Mesenteric fat pad (tissue), 1 donor: ENCODE results near the gene HAUS8. TPM values are rescaled to one million over a fixed set of nuclear protein-coding genes. Genes with fewer than 3 reads are reported as not detected.
"Not testable (repeated sequence)": the region's sequence is repeated elsewhere in the genome, so short reads cannot be mapped to it uniquely, and the experiment has no call there.

Experiments used
- DNase-seq: peaks from one replicate; pipeline ENCODE4 v3.0.0-alpha.2; 2020; ENCODE audit warnings: low spot score
- total RNA-seq: library from RNA; stranded (reverse); fragmentation: NEBNext Ultra II Directional; extraction: Animal tissue kit (Norgen Biotek cat#: 25700); gene quantifications from one replicate; pipeline ENCODE4 v1.2.1, GENCODE V29; 2021
- donor health status: DM: yes; HTN: yes; CAD: no.

HAUS8 gene
- total RNA-seq, 1 donor from 2014 or later: 7.2 TPM

GRCh38 chr19:17036640-17037039, 38.6 kb downstream of the HAUS8 start:
- DNase-seq: no peak

- DNase-seq: no peak
These were observed 39.3 kb downstream of the HAUS8 start for GRCh38 chr19:17035842-17036424.

GRCh38 chr19:17031741-17032140, 43.5 kb downstream of the HAUS8 start:
- no peak for DNase-seq

- DNase-seq: no peak
These were observed 47.7 kb downstream of the HAUS8 start for GRCh38 chr19:17027535-17027975.

- DNase-seq: no peak
These were observed 48.3 kb downstream of the HAUS8 start, which contains the start of gene CPAMD8 for GRCh38 chr19:17026706-17027534. TSS of gene CPAMD8 (minus strand) at chr19:17026810. CDS start at chr19:17026642, 168 bp downstream.

GRCh38 chr19:17025991-17026658, 49.1 kb downstream of the HAUS8 start:
- no peak for DNase-seq

- DNase-seq: no peak
These were observed 49.9 kb downstream of the HAUS8 start for GRCh38 chr19:17025361-17025760.

- not testable (repeated sequence) for DNase-seq
These were observed 50.3 kb downstream of the HAUS8 start for GRCh38 chr19:17024941-17025340.

- no peak for DNase-seq
These were observed 51.4 kb downstream of the HAUS8 start for GRCh38 chr19:17023805-17024204.

GRCh38 chr19:17022738-17023137, 52.5 kb downstream of the HAUS8 start:
- DNase-seq: no peak

- DNase-seq: no peak
These were observed 53.3 kb downstream of the HAUS8 start for GRCh38 chr19:17021793-17022590.

GRCh38 chr19:17021328-17021727, 53.9 kb downstream of the HAUS8 start:
- DNase-seq: no peak

GRCh38 chr19:17020823-17021222, 54.4 kb downstream of the HAUS8 start:
- DNase-seq: no peak

GRCh38 chr19:17020385-17020784, 54.9 kb downstream of the HAUS8 start:
- DNase-seq: no peak

GRCh38 chr19:17014212-17014861, 60.9 kb downstream of the HAUS8 start:
- DNase-seq: not testable (repeated sequence)

- no peak for DNase-seq
These were observed 63.8 kb downstream of the HAUS8 start for GRCh38 chr19:17011485-17011884.

GRCh38 chr19:17006579-17006978, 68.7 kb downstream of the HAUS8 start:
- no peak for DNase-seq

- no peak for DNase-seq
These were observed 70.3 kb downstream of the HAUS8 start for GRCh38 chr19:17005000-17005399.

- DNase-seq: no peak
These were observed 70.9 kb downstream of the HAUS8 start for GRCh38 chr19:17004386-17004785.

GRCh38 chr19:17002455-17002854, 72.8 kb downstream of the HAUS8 start:
- DNase-seq: no peak
